K562 (cell line): ENCODE measurements around the gene ANKRD49. TPM values are rescaled to one million over a fixed set of nuclear protein-coding genes. Genes with fewer than 3 reads are reported as not detected.

Source experiments
- ATAC-seq: fragments of 200-7000 bp; cut with Tn5 transposase; 3 replicates; pipeline ENCODE4 v1.9.1; 2020; ENCODE audit warnings: moderate library complexity
- BruUV-seq: library from RNA; stranded (reverse); fragments of 400-500 nt; replicated peaks from 2 replicates; lab custom pipeline; 2021; lab: Mats Ljungman, UMichigan
- CTCF ChIA-PET: fragments of 300-600 bp; formaldehyde crosslinking; extraction: SDS; loops from one replicate; lab custom pipeline; 2021; ENCODE audit warnings: low intra/inter-chr PET ratio; lab: Yijun Ruan, JAX
- POLR2A ChIA-PET: fragments of 300-600, 350-650 bp; sonication (Branson Sonifier 250); formaldehyde crosslinking; extraction: SDS; loops from one replicate; lab custom pipeline; 2021; ENCODE audit warnings: antibody characterized with exemption, inconsistent platforms; lab: Yijun Ruan, JAX
- DNase-seq, 4 experiments: peaks; one replicate each; pipeline versions ENCODE4 v3.0.0 to v3.0.0-alpha.2; 2011 to 2018; ENCODE audit warnings: low spot score in 3 of 4, mixed read lengths in 3 of 4; ENCODE audit errors: extremely low read depth in 1 of 4
- FAIRE-seq: peaks from 2 replicates; lab custom pipeline; 2011; peaks lifted over from hg19 to GRCh38; lab: Jason Lieb, UNC
- H2AFZ ChIP-seq: 2 replicates; pipeline ENCODE4 v1.6.0; 2011; ENCODE audit warnings: low read depth, low read length, control low read depth, inconsistent platforms
- H3K27ac ChIP-seq: fragments of 200-600 bp; 3 replicates; pipeline ENCODE4 v1.8.0; 2011; ENCODE audit warnings: low read depth, mild to moderate bottlenecking, control low read depth, inconsistent platforms, low read length, moderate library complexity, mixed read lengths; ENCODE audit errors: extremely low read depth
- H3K27me3 ChIP-seq, 2 experiments: fragments of 300-600 bp in 1 of 2; 2 replicates in 1 of 2; 3 replicates in 1 of 2; pipeline versions ENCODE4 v1.6.0 to v1.8.0; 2011; ENCODE audit warnings: inconsistent platforms in 2 of 2, low read length in 2 of 2, mild to moderate bottlenecking in 1 of 2, mixed read lengths in 1 of 2, moderate library complexity in 1 of 2; ENCODE audit not compliant: control insufficient read depth in 2 of 2, insufficient read depth in 2 of 2
- H3K36me3 ChIP-seq: fragments of 300-600 bp; 3 replicates; pipeline ENCODE4 v1.8.0; 2011; ENCODE audit warnings: mild to moderate bottlenecking, low read length, inconsistent platforms; ENCODE audit not compliant: control insufficient read depth, insufficient read depth
- H3K4me1 ChIP-seq, 2 experiments: fragments of 200-600 bp in 1 of 2; replicated peaks in 1 of 2; 2 replicates in 1 of 2; 3 replicates in 1 of 2; pipeline versions ENCODE4 v1.5.1 to v1.8.0; 2011; ENCODE audit warnings: inconsistent platforms in 2 of 2, low read length in 2 of 2, mild to moderate bottlenecking in 1 of 2, mixed read lengths in 1 of 2, moderate library complexity in 1 of 2; ENCODE audit not compliant: control insufficient read depth in 2 of 2, insufficient read depth in 2 of 2
- H3K4me2 ChIP-seq: 2 replicates; pipeline ENCODE4 v1.6.1; 2011; ENCODE audit warnings: low read length, control low read depth, inconsistent platforms, mixed read lengths; ENCODE audit not compliant: insufficient read depth
- H3K4me3 ChIP-seq: fragments of 200-600 bp; sonication (generic), shearing (Covaris generic); 2 replicates; pipeline ENCODE4 v1.5.1; 2016; ENCODE audit warnings: control low read depth, inconsistent platforms
- H3K79me2 ChIP-seq: fragments of 200-600 bp; 3 replicates; pipeline ENCODE4 v1.8.0; 2011; ENCODE audit warnings: low read length, inconsistent platforms; ENCODE audit not compliant: control insufficient read depth, insufficient read depth
- H3K9ac ChIP-seq, 2 experiments: 2 replicates each; pipeline versions ENCODE4 v1.6.0 to v1.6.1; 2011; ENCODE audit warnings: low read depth in 2 of 2, low read length in 2 of 2, control low read depth in 1 of 2, inconsistent platforms in 1 of 2, mild to moderate bottlenecking in 1 of 2, mixed read lengths in 1 of 2; ENCODE audit not compliant: insufficient read depth in 1 of 2
- H3K9me1 ChIP-seq: one replicate; pipeline ENCODE4 v1.6.0; 2011; ENCODE audit warnings: inconsistent platforms, mild to moderate bottlenecking, low read length, moderate library complexity; ENCODE audit not compliant: control insufficient read depth, insufficient read depth
- H3K9me3 ChIP-seq: replicated peaks from 2 replicates; pipeline ENCODE4 v1.5.1; 2011; ENCODE audit warnings: low read depth, low read length, inconsistent platforms; ENCODE audit not compliant: control insufficient read depth, insufficient read depth
- H4K20me1 ChIP-seq: replicated peaks from 2 replicates; pipeline ENCODE4 v1.6.1; 2011; ENCODE audit warnings: low read length, inconsistent platforms, mixed read lengths; ENCODE audit not compliant: control insufficient read depth, insufficient read depth
- ZNF436 ChIP-seq: fragments of 250-450, 450-650 bp; sonication (Bioruptor Pico); formaldehyde crosslinking; IDR thresholded peaks from 2 replicates; pipeline ENCODE4 v1.7.0; 2020; ENCODE audit warnings: mild to moderate bottlenecking
- WGBS: fragments of 100-300 bp; shearing (Covaris generic); methylation state at CpG from one replicate; pipeline ENCODE4 v1.1.6; 2016; ENCODE audit warnings: low coverage, mixed read lengths; ENCODE audit not compliant: insufficient coverage; ENCODE audit errors: missing lambda C conversion rate; 5-methylcytosine and 5-hydroxymethylcytosine counted together
- in situ Hi-C: fragments of 300-500 bp; cut with MboI; formaldehyde crosslinking; loops from 4 replicates; pipeline ENCODE4 v1.15.0; 2018; ENCODE audit warnings: inconsistent platforms, mixed read lengths
- intact Hi-C: fragments of 100-400 bp; cut with micrococcal nuclease; formaldehyde crosslinking; loops from 2 replicates; pipeline ENCODE4 v1.14.2; 2022
- polyA plus RNA-seq, 8 experiments: library from polyadenylated mRNA; depleted of rRNA in 4 of 8; stranded (reverse) in 5 of 8; unstranded in 3 of 8; fragments of >200 nt; fragmentation: Nextera tagmentation in 2 of 8; fragmentation: Illumina TruSeq in 1 of 8; extraction: Ambion mirVana in 2 of 8; extraction: Trizol in 1 of 8; gene quantifications; 2 replicates each; pipeline versions ENCODE4 v1.2.1 to v1.2.3, GENCODE V29; 2011 to 2014; ENCODE audit warnings: inconsistent platforms in 1 of 8, missing spikeins in 1 of 8
- total RNA-seq, 7 experiments: library from RNA; depleted of rRNA in 6 of 7; stranded (reverse); fragments of >200 nt in 6 of 7; fragmentation: Illumina TruSeq in 2 of 7; extraction: Trizol in 2 of 7; gene quantifications; 2 replicates each; pipeline versions ENCODE4 v1.2.1 to v1.2.3, GENCODE V29; 2011 to 2021; ENCODE audit warnings: low replicate concordance in 1 of 7
- TF ChIP-seq, protein P1 (sequence below): fragments of 250-450 bp; sonication (Bioruptor Pico); IDR thresholded peaks from 2 replicates; pipeline ENCODE4 v1.8.0; 2022; ENCODE audit warnings: inconsistent platforms
- TF ChIP-seq, protein P2 (sequence below): fragments of 450-650 bp; IDR thresholded peaks from 2 replicates; pipeline ENCODE4 v1.6.1; 2018; ENCODE audit warnings: mild to moderate bottlenecking, low read depth; ENCODE audit not compliant: partially characterized antibody
- TF ChIP-seq, protein P3 (sequence below): sonication (generic); formaldehyde crosslinking; IDR thresholded peaks from 2 replicates; pipeline ENCODE4 v1.8.1; 2023; ENCODE audit warnings: mild to moderate bottlenecking, missing genetic modification reagents
- TF ChIP-seq, protein P4 (sequence below), 2 experiments: fragments of 450-650 bp; IDR thresholded peaks; 2 replicates each; pipeline ENCODE4 v1.6.1; 2016

ANKRD49 gene
- total and polyA plus RNA-seq, 9 of the 15 experiments (the other 6 are each of a cell fraction or from before 2014, with no cell fraction given) = 13.4 to 43.5 (median 30.6) TPM

DNA sequence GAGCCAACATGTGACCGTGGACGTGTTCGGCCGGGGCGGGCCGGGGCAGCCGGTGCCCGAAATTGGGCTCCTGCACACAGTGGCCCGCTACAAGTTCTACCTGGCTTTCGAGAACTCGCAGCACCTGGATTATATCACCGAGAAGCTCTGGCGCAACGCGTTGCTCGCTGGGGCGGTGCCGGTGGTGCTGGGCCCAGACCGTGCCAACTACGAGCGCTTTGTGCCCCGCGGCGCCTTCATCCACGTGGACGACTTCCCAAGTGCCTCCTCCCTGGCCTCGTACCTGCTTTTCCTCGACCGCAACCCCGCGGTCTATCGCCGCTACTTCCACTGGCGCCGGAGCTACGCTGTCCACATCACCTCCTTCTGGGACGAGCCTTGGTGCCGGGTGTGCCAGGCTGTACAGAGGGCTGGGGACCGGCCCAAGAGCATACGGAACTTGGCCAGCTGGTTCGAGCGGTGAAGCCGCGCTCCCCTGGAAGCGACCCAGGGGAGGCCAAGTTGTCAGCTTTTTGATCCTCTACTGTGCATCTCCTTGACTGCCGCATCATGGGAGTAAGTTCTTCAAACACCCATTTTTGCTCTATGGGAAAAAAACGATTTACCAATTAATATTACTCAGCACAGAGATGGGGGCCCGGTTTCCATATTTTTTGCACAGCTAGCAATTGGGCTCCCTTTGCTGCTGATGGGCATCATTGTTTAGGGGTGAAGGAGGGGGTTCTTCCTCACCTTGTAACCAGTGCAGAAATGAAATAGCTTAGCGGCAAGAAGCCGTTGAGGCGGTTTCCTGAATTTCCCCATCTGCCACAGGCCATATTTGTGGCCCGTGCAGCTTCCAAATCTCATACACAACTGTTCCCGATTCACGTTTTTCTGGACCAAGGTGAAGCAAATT, 51.7 kb downstream of the ANKRD49 start:
- H3K4me2 ChIP-seq = peak overlapping the region; percentile 84
- in situ Hi-C loops (no loop called here), intact Hi-C loops (no loop called here)
- no peaks in the 10 kb centered on the region; the same call in 1 of the 2 replicates for H4K20me1 ChIP-seq
- DNase-seq = no peak
- WGBS = 82% methylated on average over 45 of the region's 54 CpGs
- TF ChIP-seq, protein P1, sequence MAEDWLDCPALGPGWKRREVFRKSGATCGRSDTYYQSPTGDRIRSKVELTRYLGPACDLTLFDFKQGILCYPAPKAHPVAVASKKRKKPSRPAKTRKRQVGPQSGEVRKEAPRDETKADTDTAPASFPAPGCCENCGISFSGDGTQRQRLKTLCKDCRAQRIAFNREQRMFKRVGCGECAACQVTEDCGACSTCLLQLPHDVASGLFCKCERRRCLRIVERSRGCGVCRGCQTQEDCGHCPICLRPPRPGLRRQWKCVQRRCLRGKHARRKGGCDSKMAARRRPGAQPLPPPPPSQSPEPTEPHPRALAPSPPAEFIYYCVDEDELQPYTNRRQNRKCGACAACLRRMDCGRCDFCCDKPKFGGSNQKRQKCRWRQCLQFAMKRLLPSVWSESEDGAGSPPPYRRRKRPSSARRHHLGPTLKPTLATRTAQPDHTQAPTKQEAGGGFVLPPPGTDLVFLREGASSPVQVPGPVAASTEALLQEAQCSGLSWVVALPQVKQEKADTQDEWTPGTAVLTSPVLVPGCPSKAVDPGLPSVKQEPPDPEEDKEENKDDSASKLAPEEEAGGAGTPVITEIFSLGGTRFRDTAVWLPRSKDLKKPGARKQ (CRISPR knock-in tag) = peak; percentile 31; the same call in 1 of the 2 replicates
- TF ChIP-seq ZNF436 (CRISPR knock-in tag) = no peak
- TF ChIP-seq, protein P2, sequence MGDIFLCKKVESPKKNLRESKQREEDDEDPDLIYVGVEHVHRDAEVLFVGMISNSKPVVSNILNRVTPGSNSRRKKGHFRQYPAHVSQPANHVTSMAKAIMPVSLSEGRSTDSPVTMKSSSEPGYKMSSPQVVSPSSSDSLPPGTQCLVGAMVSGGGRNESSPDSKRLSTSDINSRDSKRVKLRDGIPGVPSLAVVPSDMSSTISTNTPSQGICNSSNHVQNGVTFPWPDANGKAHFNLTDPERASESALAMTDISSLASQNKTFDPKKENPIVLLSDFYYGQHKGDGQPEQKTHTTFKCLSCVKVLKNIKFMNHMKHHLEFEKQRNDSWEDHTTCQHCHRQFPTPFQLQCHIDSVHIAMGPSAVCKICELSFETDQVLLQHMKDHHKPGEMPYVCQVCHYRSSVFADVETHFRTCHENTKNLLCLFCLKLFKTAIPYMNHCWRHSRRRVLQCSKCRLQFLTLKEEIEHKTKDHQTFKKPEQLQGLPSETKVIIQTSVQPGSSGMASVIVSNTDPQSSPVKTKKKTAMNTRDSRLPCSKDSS = no peak
- TF ChIP-seq, protein P3, sequence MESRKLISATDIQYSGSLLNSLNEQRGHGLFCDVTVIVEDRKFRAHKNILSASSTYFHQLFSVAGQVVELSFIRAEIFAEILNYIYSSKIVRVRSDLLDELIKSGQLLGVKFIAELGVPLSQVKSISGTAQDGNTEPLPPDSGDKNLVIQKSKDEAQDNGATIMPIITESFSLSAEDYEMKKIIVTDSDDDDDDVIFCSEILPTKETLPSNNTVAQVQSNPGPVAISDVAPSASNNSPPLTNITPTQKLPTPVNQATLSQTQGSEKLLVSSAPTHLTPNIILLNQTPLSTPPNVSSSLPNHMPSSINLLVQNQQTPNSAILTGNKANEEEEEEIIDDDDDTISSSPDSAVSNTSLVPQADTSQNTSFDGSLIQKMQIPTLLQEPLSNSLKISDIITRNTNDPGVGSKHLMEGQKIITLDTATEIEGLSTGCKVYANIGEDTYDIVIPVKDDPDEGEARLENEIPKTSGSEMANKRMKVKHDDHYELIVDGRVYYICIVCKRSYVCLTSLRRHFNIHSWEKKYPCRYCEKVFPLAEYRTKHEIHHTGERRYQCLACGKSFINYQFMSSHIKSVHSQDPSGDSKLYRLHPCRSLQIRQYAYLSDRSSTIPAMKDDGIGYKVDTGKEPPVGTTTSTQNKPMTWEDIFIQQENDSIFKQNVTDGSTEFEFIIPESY = peak; percentile 76
- TF ChIP-seq, protein P4, sequence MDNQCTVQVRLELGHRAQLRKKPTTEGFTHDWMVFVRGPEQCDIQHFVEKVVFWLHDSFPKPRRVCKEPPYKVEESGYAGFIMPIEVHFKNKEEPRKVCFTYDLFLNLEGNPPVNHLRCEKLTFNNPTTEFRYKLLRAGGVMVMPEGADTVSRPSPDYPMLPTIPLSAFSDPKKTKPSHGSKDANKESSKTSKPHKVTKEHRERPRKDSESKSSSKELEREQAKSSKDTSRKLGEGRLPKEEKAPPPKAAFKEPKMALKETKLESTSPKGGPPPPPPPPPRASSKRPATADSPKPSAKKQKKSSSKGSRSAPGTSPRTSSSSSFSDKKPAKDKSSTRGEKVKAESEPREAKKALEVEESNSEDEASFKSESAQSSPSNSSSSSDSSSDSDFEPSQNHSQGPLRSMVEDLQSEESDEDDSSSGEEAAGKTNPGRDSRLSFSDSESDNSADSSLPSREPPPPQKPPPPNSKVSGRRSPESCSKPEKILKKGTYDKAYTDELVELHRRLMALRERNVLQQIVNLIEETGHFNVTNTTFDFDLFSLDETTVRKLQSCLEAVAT (IDR thresholded peaks at IDR 0.05) = 0 out of 4 replicates have a peak, but pooled peaks of 1 of the 2 experiments have one; percentile 20
- no peak for ATAC-seq
- BruUV-seq = no TSS peak
- FAIRE-seq = no peak
- H3K4me1 ChIP-seq = peaks cover 32% of the 10 kb centered on the region in 2 experiments; a peak in 4 of 5 replicates
- H3K79me2 ChIP-seq = peaks cover 32% of the 10 kb centered on the region
- no peaks in the 10 kb centered on the region for H3K9me3 ChIP-seq
- H3K9me1 ChIP-seq = no peaks in the 10 kb centered on the region
- H3K36me3 ChIP-seq = peaks cover 13% of the 10 kb centered on the region; the same call in 2 of the 3 replicates
- no peak overlapping the region for H2AFZ ChIP-seq
- H3K27ac ChIP-seq = no peak overlapping the region
- H3K9ac ChIP-seq = peak overlapping the region in 1 of 2 experiments; percentile 92; a peak in 3 of 4 replicates
- H3K27me3 ChIP-seq = no peaks in the 10 kb centered on the region
- H3K4me3 ChIP-seq = peak overlapping the region; percentile 71
- CTCF ChIA-PET = no interaction called here
- POLR2A ChIA-PET = interaction anchor here (0.7 to 1.9 kb wide), 5 partner anchors 9 to 714 kb away, joined by 3 to 5 read pairs (median 3); no protein-coding TSS in a partner anchor
